Psoas muscle (tissue), 8 donors: ENCODE data around the gene COPE. TPM values are rescaled to one million over a fixed set of nuclear protein-coding genes. Genes with fewer than 3 reads are reported as not detected.
"Not testable (repeated sequence)": the region's sequence is repeated elsewhere in the genome, so short reads cannot be mapped to it uniquely, and the experiment has no call there.

Experiments used
- ATAC-seq, 4 donors: fragments of 200-7000 bp; cut with Tn5 transposase; one replicate each; pipeline ENCODE4 v1.9.1; 2020; ENCODE audit warnings: moderate library complexity in 3 of 4, mild to moderate bottlenecking in 2 of 4
- DNase-seq, 2 donors: peaks; one replicate each; pipeline ENCODE4 v3.0.0-alpha.2; 2020
- H3K27ac ChIP-seq: fragments of 200-600 bp; one replicate; pipeline ENCODE4 v1.8.0; 2022
- H3K27me3 ChIP-seq, 3 donors: fragments of 200-600 bp in 1 of 3; one replicate each; pipeline versions ENCODE4 v1.6.1 to v1.8.0; 2013 to 2022; ENCODE audit warnings: low read length in 2 of 3, mild to moderate bottlenecking in 2 of 3, moderate library complexity in 1 of 3; ENCODE audit not compliant: insufficient read depth in 3 of 3
- H3K36me3 ChIP-seq, 2 donors: fragments of 200-600 bp in 1 of 2; one replicate each; pipeline versions ENCODE4 v1.6.1 to v1.8.0; 2013 to 2022; ENCODE audit warnings: low read depth in 1 of 2, mild to moderate bottlenecking in 1 of 2, moderate library complexity in 1 of 2; ENCODE audit not compliant: insufficient read depth in 1 of 2
- H3K4me1 ChIP-seq: fragments of 200-600 bp; one replicate; pipeline ENCODE4 v1.8.0; 2022
- H3K4me3 ChIP-seq: fragments of 200-600 bp; one replicate; pipeline ENCODE4 v1.8.0; 2022; ENCODE audit warnings: mild to moderate bottlenecking
- H3K9me3 ChIP-seq: fragments of 200-600 bp; one replicate; pipeline ENCODE4 v1.8.0; 2022
- CTCF ChIP-seq: fragments of 200-600 bp; IDR thresholded peaks from one replicate; pipeline ENCODE4 v1.8.0; 2022; ENCODE audit warnings: antibody characterized with exemption
- WGBS, 3 donors: extraction: QIAGEN DNeasy Blood & Tissue Kit; methylation state at CpG; one replicate each; pipeline versions ENCODE4 v1.1.6 to v1.1.7; 2013; 5-methylcytosine and 5-hydroxymethylcytosine counted together
- intact Hi-C, 2 donors: fragments of 100-400 bp; cut with DNase I; formaldehyde crosslinking; loops; one replicate each; pipeline versions ENCODE4 v1.11.0 to v1.14.2; 2022
- polyA plus RNA-seq, 3 donors: library from polyadenylated mRNA; stranded (reverse); fragments of 200-250 nt; gene quantifications; one replicate each; pipeline ENCODE4 v1.2.3, GENCODE V29; 2013
- total RNA-seq, 4 donors: library from RNA; stranded (reverse); fragmentation: NEBNext Ultra II Directional in 2 of 4; extraction: Animal tissue kit (Norgen Biotek cat#: 25700) in 2 of 4; gene quantifications; one replicate each; pipeline versions ENCODE4 v1.2.1 to v1.2.4, GENCODE V29; 2021 to 2023
- donor health status: healthy with polysubstance abuse.
- donor health status: DM: no; HTN: no; CAD: no; lungs with moderate emphysema.
- donor health status: Bipolar disorder and iron deficiency.
- donor health status: healthy.
- donor health status: DM: yes; HTN: yes; CAD: no.
- donor health status: DM: no; HTN: no; CAD: no.
- donor health status: DM: no; HTN: no; CAD: no.
- donor health status: DM: yes; HTN: yes; CAD: no.

Gene COPE
- total and polyA plus RNA-seq, 7 donors: 91.5 to 173 (median 110) TPM

DNA sequence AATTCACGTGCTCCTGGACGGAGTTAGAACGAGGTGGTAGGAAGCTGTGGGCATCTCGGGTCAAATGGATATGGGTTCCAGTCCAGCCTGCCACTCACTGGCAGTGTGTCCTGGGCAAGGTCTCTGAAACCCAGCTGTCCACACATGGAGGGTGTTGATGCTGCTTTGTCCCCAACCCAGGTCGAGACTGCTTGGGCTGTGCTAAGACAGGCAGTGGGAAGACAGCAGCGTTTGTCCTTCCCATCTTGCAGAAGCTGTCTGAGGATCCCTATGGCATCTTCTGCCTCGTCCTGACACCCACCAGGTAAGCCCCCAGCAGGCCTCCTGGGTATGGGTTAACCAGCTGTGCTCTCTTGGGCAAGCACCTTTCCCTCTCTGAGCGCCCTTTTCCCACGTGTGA is 1.2 kb upstream of the COPE start:
- peak overlapping the region; percentile 81 for H3K4me3 ChIP-seq
- no peaks in the 10 kb centered on the region for H3K27me3 ChIP-seq
- H3K27ac ChIP-seq: peak overlapping the region; percentile 94
- intact Hi-C loops: no loop called here
- ATAC-seq (no peak), DNase-seq (no peak)
- 56 to 58% (median 58%) methylated on average over 9 of the region's 9 CpGs for WGBS, 3 donors
- no peak for TF ChIP-seq CTCF
- H3K36me3 ChIP-seq: peaks cover 5 to 50% of the 10 kb centered on the region in 2 donors
- peaks cover 20% of the 10 kb centered on the region for H3K4me1 ChIP-seq
- H3K9me3 ChIP-seq: no peaks in the 10 kb centered on the region

DNA sequence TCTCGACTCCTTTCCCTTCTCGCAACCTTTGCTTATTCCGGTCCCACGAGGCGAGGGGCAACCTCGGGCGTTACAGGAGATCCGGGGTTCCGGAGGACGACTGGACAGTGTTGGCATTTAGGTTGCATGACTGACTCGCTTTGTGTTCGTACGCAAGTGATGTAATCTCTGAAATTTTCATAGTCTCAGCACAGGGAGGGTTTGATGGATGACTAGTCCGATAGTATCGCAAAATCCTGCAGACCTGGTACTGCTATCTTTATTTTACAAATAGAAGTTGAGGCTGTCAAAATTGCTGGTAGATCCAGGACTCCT is 670 bp upstream of the COPE start:
- 0 to 1% (median 1%) methylated on average over 15 of the region's 15 CpGs for WGBS, 3 donors
- Histone ChIP-seq H3K9me3 (no peaks in the 10 kb centered on the region), H3K4me1 (peaks cover 20% of the 10 kb centered on the region), H3K4me3 (peak overlapping the region; percentile 81), H3K27me3 (no peaks in the 10 kb centered on the region), H3K36me3 (peaks cover 4 to 45% of the 10 kb centered on the region in 2 donors), H3K27ac (peak overlapping the region; percentile 94)
- TF ChIP-seq CTCF: no peak
- DNase-seq: no peak
- ATAC-seq: no peak
- intact Hi-C loops: loop anchor here in 1 of 2 donors (1.0 kb wide), 1 partner anchor 20 kb away; no protein-coding TSS in a partner anchor

GRCh38 chr19:18917593-18917992 is 1.6 kb downstream of the COPE start:
- peaks cover 20% of the 10 kb centered on the region for H3K4me1 ChIP-seq
- WGBS, 3 donors: 81 to 86% (median 86%) methylated on average over 9 of the region's 9 CpGs
- intact Hi-C loops, H3K9me3 ChIP-seq, ATAC-seq, H3K27me3 ChIP-seq, H3K27ac ChIP-seq, DNase-seq: not testable (repeated sequence)
- H3K4me3 ChIP-seq: peak overlapping the region; percentile 81
- H3K36me3 ChIP-seq: peaks cover 0 to 24% of the 10 kb centered on the region in 2 donors

- peak; percentile 49 to 71 for DNase-seq
- intact Hi-C loops: no loop called here
Observed at GRCh38 chr19:18915639-18916038, 3.5 kb downstream of the COPE start.

GRCh38 chr19:18913466-18913865 is 5.7 kb downstream of the COPE start:
- H3K4me3 ChIP-seq: no peak overlapping the region
- no peaks in the 10 kb centered on the region for H3K27me3 ChIP-seq
- TF ChIP-seq CTCF: no peak
- peaks cover 0 to 36% of the 10 kb centered on the region in 2 donors for H3K36me3 ChIP-seq
- 81 to 87% (median 86%) methylated on average over 4 to 5 of the region's 5 CpGs for WGBS, 3 donors
- no peaks in the 10 kb centered on the region for H3K9me3 ChIP-seq
- H3K4me1 ChIP-seq: peaks cover 9% of the 10 kb centered on the region
- ATAC-seq: no peak
- intact Hi-C loops: no loop called here
- no peak overlapping the region for H3K27ac ChIP-seq
- no peak for DNase-seq

More at GRCh38 chr19:18915639-18916038, 3.5 kb downstream of the COPE start:
- peak in 2 of 4 donors; percentile 9 to 10 for ATAC-seq
- peaks cover 16% of the 10 kb centered on the region for H3K4me1 ChIP-seq
- H3K36me3 ChIP-seq: peaks cover 0 to 22% of the 10 kb centered on the region in 2 donors
- no peaks in the 10 kb centered on the region for H3K27me3 ChIP-seq
- peak; percentile 48 for TF ChIP-seq CTCF
- H3K27ac ChIP-seq: no peak overlapping the region
- H3K9me3 ChIP-seq: no peaks in the 10 kb centered on the region
- H3K4me3 ChIP-seq: no peak overlapping the region
- 41 to 51% (median 41%) methylated on average over 5 of the region's 5 CpGs for WGBS, 3 donors
